GM13976 (cell line): ENCODE measurements around the gene ADGRG7.

Experiments used
- DNase-seq: peaks from one replicate; pipeline ENCODE4 v3.0.0; 2012; ENCODE audit warnings: low spot score
- CTCF ChIP-seq: IDR thresholded peaks from 2 replicates; pipeline ENCODE4 v1.5.1; 2012; ENCODE audit warnings: borderline replicate concordance, mild to moderate bottlenecking; ENCODE audit not compliant: insufficient read depth; ENCODE audit errors: extremely low read depth, missing control alignments, control extremely low read depth
- in situ Hi-C: fragments of 300-500 bp; cut with MboI; formaldehyde crosslinking; loops from one replicate; pipeline ENCODE4 v1.12.0; 2022; ENCODE audit warnings: low sequenced_read_pairs, mixed read lengths, inconsistent platforms; ENCODE audit not compliant: unreplicated experiment

ADGRG7 gene

GRCh38 chr3:100706365-100706764 is 97.0 kb downstream of the ADGRG7 start:
- no peak for DNase-seq
- in situ Hi-C loops: no loop called here
- no peak for TF ChIP-seq CTCF

GRCh38 chr3:100708644-100708988 is 99.2 kb downstream of the ADGRG7 start:
- no peak for DNase-seq
- TF ChIP-seq CTCF: no peak
- in situ Hi-C loops: no loop called here

DNA sequence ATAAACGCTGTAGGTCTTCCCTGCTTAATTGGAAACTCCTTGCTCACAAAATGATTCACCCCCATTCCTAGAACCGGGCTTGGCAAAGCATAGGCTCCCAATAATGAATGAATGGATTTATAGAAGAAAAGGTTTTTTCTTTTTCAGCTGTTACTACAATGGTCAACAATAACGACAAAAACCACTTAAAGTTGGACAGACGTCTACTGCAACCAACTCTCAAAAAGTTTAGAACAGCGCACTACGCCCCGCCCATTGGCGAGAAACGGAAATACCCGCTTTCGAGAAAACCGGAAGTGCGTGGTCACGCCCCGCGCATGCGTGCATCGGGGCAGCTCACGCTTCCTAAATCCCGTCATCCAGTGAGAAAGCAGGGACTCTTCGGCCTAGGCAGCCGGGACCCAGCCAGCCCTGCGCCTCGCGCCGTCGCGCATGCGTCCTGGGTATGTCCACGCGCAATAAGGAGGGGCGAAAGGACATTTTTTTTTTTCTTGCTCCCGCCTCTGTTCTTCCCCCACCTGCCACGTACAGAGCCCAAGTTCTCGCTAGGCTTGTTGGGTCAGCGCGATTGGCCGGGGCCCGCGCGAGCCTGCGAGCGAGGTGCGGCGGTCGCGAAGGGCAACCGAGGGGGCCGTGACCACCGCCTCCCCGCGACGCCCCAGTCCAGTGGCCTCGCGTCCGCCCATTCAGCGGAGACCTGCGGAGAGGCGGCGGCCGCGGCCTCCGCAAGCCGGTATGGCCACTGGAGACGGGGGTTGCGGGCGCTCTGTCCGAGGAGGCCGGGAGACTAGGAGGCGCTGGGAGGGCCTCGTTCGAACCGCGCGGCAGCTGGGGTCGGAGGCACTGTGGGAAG is 99.8 kb downstream of the ADGRG7 start, which contains the start of gene TFG:
TFG (plus strand) TSS at position 506 of the 853 bp plus-strand sequence. CDS start 4,192 bp downstream, outside the sequence.
- TF ChIP-seq CTCF: no peak
- peak; percentile 98 for DNase-seq
- in situ Hi-C loops: no loop called here

DNA sequence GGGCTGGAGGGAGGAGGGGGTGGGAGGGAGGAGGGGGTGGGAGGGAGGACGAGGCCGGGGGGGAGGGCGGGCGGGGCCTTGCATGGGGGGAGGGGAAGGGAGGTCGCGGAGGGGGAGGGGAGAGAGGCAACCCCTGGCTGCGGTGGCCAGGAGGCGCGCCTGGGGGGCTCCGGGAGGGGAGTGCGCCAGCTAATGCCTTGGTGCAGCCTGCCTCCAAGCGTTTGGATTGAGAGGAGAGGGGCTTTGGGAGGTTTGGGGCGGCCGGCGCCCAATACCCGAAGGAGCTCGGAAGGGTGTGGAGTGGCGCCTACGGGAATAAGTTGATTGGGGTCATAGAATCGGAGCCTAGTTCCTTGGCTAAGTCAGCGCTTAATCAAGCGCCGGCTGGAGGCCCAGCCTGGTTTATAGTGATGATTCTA is 100.5 kb downstream of the ADGRG7 start:
- DNase-seq: peak; percentile 38
- no peak for TF ChIP-seq CTCF
- in situ Hi-C loops: no loop called here

DNA sequence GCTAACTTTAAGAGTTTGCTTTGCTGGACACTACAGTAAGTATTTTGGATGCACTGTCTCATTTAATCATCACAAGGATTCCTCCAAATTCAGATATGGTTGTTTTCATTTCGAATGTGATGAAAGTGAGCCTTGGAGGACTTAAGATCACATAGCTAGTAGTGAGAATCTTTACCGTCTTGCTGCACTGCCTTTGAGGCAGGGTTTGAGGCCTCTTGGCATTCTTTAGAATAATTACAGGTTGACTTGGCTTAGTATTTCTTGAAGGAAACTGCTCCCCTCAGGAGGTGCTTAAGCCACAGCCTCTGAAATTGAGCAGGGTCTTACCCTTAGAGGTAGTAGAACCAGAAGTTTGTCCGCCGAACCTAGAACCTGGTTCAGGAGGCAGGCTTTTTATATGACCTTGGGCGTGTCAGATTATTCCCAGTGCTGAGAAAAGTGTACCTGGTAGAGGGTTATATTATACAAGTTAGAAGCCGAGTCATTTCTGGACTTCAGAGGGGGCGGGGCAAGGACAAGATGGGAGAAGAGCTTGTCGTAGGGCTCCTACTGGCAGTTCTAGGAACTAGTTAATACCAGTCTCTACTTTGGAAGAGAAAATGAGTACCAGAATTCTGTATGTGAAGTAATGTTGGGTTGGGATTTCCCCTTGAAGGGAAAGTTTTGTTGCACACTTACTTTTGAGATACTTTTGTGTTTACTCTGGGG is 101.0 kb downstream of the ADGRG7 start:
- TF ChIP-seq CTCF: no peak
- in situ Hi-C loops: no loop called here
- DNase-seq: peak; percentile 69

GRCh38 chr3:100715176-100715575 is 105.8 kb downstream of the ADGRG7 start:
- no peak for TF ChIP-seq CTCF
- DNase-seq: no peak
- in situ Hi-C loops: no loop called here
